EH (cell line): Measurements from ENCODE around the gene C14orf132.
"Not testable (repeated sequence)": the region's sequence is repeated elsewhere in the genome, so short reads cannot be mapped to it uniquely, and the experiment has no call there.

Source experiments
- DNase-seq: peaks from one replicate; pipeline ENCODE4 v3.0.0-alpha.2; 2015; ENCODE audit warnings: low read depth

The C14orf132 gene

DNA sequence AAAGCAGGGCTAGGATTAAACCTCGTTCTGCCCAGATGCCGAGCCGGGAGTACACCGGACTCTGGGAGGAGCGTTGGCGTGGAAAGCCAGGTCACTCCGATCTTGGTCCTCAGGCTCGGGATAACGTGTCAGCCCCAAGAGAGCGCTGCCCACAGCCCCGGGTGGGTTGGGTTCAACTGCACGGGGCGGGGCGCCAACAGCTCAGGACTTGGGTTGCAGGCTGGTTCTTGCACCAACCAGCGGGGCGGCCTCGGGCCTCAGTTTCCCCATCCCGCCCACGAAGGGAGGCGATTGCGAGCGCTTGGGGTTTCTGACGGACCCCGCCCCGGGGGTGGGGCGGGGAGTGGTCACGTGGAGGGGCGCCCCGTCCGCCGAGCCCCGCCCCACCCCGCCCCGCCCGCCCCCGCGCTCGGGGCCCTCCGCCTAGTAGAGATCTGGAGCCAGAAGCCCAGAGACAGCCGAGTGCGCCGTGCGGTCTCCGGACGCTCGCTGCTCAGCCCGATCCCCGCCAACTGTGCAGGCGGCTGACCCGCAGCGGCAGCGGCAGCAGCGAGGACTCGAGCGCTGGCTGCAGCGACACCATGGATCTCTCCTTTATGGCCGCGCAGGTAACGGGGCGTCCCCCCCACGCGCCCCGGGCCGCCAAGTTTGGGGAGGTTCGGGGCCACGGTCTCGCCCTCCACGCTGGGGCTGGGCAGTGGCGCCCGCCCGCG lies at the start of gene C14orf132:
C14orf132 (plus strand) TSS at position 443 of the 713 bp plus-strand sequence; CDS start at position 582, 139 bp downstream.
- peak; percentile 75 for DNase-seq

- DNase-seq, result peak; percentile 66
These were observed 45.2 kb upstream of the C14orf132 start for GRCh38 chr14:95993768-95994592.

- DNase-seq, result no peak
These were observed 44.6 kb upstream of the C14orf132 start for GRCh38 chr14:95994593-95994928.

DNA sequence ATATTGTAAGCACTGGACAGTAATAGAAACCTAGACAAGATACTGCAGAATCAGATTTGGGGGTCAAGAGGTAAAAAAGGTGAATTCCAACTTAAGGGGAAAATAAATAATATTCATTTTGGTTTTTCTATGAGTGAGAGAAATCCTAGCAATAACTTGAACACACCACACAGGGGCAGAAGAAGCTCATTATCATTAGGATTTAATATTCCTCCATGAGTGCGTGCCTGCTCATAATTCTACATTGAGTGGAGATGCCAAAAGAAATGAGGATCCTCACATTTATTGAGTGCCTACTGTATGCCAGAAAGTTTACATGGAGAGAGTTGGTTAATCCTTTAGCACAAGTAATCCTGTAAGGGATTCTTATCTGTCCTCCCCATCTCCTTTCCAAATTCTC lies 40.5 kb upstream of the C14orf132 start:
- DNase-seq, result peak; percentile 50

DNA sequence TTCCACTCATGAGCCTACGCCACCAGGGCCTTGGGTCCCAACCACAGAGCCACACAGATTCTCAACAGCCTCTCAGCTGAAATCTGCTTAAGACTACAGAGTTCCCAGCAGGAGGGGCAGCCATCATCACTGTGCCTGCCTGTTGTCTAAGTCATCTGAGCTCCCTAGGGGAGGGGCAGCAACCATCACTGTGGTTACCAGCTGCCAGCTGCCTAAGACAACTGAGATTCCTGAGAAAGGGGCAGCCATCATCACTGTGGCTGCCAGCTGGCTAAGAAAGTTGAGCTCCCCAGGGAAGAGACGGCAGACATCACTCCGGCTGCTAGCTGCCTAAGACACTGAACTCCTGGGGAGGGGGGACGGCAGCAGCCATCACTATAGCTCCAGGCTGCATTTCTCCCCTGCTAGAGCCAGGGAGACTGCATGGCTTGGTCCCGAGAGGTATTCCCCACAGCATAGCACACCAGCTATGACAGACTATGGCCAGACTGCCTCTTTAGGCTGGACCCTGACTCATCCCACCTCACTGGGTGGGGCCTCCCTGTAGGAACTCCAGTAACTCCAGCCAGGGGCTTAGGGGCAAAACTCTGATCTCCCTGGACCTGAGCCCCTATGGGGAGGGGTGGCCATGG lies 37.2 kb upstream of the C14orf132 start:
- peak; percentile 53 for DNase-seq

DNA sequence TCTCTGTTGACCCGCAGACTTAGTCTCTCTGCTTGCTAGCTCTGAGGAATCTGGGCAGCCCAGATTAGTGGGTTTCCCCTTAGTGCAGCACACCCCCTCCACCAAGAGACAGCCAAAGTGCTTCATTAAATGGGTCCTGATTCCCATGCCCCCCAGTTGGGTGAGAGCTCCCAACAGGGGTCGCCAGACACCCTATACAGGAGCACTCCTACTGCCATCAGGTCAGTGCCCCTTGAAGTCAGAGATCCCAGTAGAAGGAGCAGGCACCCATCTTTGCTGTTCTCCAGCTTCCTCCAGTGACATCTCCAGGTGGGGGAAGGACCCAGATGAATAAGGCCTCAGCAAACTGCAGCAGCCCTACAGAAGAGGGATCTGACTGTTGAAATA lies 36.7 kb upstream of the C14orf132 start:
- DNase-seq, result no peak

DNA sequence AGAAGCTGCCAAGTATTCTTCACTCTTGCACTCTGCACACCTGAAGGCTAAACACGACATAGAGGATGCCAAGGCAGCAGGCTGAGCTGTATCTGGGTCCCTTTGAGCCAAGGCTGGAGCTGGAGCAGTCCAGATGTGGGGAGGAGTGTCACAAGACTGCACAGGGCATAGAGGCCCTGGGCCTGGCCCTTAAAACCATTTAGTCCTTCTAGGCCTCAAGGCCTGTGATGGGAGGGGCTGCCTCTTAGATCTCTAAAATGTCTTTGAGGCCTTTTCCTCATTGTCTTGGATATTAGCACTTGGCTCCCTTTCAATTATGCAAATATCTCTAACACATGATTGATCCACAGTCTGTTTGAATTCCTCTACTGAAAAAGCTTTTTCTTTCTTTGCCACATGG lies 28.0 kb upstream of the C14orf132 start:
- DNase-seq, result no peak

- DNase-seq, result no peak
These were observed 27.6 kb upstream of the C14orf132 start for GRCh38 chr14:96011607-96012006.

DNA sequence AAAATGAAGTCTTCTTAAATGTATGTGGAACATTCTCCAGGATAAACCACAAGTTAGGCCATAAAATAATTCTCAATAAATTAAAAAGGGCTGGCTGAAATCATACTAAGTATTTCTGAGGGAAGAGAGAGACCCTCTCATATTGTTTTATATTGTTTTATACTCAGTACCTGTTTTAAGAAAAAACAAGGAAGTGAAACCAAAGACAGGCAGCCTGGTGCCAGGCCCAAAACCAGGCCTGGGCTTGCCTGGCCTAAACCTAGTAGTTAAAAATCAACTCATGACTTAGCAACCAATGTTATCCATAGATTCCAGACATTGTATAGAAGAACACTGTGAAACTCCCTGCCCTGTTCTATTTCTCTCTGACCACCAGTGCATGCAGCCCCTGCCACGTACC lies 26.4 kb upstream of the C14orf132 start:
- not testable (repeated sequence) for DNase-seq

DNA sequence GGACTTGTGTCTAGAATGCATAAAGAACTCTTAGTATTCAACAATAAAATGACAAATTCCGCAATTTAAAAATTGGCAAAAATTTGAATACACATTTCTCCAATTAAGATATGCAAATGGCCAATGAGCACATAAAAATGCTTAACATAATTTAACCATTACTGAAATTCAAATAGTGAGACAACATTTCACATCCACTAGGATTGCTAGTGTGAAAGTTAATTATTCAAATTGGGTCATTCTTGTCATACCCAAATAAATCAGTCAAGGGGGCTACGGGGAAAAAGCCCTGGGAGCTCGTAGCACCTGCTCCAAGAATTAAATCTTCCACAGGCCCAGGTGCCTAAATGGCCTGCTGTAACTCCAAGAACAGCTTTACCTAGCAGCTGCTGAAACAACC lies 25.0 kb upstream of the C14orf132 start:
- DNase-seq, result no peak

- DNase-seq, result peak; percentile 70
These were observed 22.5 kb upstream of the C14orf132 start for GRCh38 chr14:96016501-96017160.

DNA sequence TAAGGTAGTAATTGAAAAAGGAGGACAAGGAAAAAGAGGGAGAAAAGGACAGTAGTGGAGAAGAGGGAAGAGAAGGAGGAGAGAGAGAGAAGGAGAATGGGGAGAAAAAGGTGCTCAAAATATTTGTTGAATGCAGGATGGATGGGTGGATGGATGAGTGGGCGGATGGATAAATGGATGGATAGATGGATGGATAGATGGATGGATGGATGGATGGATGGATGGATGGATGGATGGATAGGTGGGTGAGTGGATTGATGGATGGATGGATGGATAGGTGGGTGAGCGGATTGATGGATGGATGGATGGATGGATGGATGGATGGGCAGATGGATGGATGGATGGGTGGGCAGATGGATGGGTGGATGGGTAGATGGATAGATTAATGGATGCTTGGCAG lies 21.3 kb upstream of the C14orf132 start:
- no peak for DNase-seq

- no peak for DNase-seq
These were observed 11.5 kb upstream of the C14orf132 start for GRCh38 chr14:96027431-96028355.

GRCh38 chr14:96029089-96029645 lies 10.0 kb upstream of the C14orf132 start:
- DNase-seq, result no peak

GRCh38 chr14:96030108-96030760 lies 8.9 kb upstream of the C14orf132 start:
- no peak for DNase-seq

- no peak for DNase-seq
These were observed 7.5 kb upstream of the C14orf132 start for GRCh38 chr14:96031691-96032090.

GRCh38 chr14:96035456-96035855 lies 3.7 kb upstream of the C14orf132 start:
- DNase-seq, result no peak

- peak; percentile 45 for DNase-seq
These were observed 1.1 kb upstream of the C14orf132 start for GRCh38 chr14:96037891-96038557.

DNA sequence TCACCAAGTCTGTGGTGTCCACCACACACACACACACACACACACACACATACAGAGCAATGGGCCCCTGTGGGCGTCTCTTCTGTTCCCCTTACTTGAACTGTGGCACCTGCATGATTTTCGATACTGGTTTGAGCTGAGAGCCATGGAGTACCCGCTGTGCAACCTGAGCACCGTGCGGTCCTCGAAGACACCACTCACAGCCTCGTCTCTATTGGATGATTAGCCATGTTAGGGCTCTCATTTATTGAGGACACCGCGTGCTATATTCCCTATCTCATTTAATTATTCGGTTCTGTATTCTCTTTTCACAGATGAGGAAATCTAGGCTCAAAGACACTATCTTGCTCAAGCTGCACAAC lies 623 bp upstream of the C14orf132 start:
- no peak for DNase-seq
